HG02981 (cell line): Measurements from ENCODE around the gene KLHL40.

Source experiments
- ATAC-seq: cut with Tn5 transposase; IDR thresholded peaks from one replicate; pipeline ENCODE4 v1.9.1; 2021; ENCODE audit warnings: mild to moderate bottlenecking, moderate library complexity; ENCODE audit not compliant: unreplicated experiment

The KLHL40 gene

DNA sequence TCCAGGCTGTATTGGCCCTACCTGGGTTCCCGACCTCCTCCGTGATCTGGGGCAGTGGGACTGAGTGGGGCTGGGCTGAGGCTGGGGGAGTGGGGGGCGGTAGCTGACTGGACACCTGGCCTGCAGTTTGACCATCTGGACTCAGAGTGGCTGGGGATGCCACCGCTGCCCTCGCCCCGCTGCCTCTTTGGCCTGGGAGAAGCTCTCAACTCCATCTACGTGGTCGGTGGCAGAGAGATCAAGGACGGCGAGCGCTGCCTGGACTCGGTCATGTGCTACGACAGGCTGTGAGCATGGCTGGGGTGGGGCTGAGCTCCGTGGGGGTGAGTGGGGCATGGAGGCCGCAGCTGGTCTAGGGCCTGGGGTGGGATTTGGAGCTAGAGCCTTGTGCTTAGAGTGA is 2.7 kb downstream of the KLHL40 start:
- no peak for ATAC-seq

DNA sequence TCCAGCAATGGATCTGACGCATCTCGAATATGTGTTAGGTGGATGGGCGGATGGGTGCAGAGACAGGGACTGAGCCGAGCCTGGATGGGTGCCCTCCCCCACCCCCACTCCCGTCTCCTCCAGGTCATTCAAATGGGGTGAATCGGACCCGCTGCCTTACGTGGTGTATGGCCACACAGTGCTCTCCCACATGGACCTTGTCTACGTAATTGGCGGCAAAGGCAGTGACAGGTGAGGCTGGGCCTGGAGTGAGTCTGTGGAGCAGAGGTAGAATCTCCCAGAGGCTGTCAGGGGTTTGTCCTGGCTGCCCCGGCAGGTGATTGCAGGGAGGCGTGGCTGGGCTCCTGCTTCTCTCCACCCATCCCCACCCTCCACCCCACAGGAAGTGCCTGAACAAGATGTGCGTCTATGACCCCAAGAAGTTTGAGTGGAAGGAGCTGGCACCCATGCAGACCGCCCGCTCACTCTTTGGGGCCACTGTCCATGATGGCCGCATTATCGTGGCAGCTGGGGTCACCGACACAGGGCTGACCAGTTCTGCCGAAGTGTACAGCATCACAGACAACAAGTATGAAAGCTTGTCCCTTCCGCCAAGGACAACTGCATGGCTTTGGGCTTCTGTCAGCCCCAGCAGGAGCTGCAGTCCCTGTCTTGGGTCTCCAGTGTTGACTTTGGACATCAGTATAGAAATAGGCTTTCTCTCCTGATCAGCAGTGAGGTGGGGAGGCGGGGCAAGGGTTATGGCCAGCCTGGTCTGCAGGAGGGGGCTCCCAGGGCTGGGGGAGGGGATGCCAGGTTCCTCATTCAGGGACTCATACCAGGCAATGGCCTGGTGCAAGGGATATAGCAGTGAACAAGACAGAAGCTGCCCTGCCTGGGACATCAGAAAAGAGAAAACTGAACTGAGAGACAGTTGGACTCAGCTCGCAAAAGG is 3.4 kb downstream of the KLHL40 start:
- ATAC-seq = no peak

DNA sequence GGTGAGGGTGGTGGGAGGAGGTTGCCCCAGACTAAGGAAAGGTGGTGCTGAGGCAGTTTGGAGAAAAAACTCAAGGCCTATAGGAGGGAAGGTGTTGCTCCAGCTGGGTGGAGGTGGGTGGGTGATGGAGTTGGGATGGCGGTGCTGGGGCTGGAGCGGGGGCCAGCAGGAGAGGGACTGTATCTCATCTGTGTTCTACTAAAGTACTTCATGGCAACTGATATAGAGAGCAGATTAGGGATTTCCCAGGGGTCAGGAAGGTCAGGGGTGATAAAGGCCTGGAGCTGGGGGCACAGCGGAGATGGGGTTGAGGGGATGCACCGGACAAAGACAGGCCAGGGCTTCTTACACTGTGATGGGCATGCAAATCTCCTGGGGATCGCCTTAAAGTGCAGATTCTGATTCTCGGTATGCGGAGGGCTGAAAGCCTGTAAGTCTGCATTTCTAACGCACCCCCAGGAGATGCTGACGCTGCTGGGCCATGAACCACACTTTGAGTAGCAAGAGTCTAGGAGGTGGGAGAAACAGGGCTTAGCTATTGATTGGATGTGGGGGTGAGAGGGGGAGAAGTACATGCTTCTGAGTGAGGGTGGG is 4.2 kb downstream of the KLHL40 start:
- no peak for ATAC-seq

DNA sequence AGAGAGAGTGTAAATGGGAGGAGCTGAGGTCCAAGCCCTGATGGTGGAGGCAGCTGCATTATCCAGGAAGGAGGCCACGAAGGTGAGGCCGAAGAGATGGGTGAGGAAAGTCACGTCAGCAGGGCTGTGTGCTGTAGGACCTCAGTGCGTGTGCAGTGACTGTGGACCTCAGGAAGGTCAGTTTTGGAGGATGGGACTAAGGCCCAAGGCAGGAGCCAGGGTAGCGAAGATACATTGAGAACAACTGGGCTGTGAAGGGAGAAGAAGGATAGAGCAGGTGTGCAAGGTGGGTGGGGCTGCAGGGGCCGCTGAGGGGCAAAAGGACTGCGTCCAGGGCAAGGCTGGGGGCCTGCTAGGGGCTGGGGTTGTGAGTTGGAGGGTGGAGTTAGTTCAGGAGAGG is 4.9 kb downstream of the KLHL40 start:
- ATAC-seq = no peak

DNA sequence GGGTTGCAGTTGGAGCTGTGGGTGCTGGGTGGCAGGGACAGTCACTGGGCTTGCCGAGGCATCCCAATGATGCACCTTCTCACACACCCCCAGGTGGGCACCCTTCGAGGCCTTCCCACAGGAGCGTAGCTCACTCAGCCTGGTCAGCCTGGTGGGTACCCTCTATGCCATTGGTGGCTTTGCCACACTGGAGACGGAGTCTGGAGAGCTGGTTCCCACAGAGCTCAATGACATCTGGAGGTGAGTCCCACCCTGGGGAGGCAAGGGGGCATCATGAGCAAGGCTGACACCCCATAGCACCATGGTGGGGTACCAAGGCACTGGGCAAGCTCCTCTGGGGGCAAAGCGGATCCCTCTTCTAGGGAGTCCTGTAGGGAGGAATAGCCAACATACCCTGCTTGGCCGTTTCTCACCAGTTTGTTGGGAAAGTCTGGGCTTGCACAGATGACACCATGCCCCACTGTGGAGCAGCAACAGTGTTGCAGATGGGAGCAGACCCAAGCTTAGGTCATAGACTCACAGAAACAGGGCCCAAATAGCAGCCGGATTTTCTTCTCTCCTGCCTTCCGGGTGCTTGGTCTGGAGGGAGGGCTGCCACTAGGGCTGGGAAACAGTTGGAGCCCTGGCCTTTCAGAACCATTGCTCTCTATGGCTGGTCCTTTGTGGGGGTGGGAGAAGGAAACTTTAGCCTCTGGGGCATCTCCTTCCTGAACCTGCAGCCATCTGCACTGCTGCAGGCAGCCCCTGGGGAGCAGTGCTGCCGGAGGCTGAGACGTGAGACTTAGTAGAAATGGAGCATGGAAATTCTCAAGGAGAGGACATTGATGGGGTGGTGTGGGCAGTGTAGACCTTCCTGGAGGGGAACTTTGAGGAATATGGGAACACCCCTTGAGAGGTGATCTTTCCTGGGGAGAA is 5.7 kb downstream of the KLHL40 start:
- no peak for ATAC-seq

DNA sequence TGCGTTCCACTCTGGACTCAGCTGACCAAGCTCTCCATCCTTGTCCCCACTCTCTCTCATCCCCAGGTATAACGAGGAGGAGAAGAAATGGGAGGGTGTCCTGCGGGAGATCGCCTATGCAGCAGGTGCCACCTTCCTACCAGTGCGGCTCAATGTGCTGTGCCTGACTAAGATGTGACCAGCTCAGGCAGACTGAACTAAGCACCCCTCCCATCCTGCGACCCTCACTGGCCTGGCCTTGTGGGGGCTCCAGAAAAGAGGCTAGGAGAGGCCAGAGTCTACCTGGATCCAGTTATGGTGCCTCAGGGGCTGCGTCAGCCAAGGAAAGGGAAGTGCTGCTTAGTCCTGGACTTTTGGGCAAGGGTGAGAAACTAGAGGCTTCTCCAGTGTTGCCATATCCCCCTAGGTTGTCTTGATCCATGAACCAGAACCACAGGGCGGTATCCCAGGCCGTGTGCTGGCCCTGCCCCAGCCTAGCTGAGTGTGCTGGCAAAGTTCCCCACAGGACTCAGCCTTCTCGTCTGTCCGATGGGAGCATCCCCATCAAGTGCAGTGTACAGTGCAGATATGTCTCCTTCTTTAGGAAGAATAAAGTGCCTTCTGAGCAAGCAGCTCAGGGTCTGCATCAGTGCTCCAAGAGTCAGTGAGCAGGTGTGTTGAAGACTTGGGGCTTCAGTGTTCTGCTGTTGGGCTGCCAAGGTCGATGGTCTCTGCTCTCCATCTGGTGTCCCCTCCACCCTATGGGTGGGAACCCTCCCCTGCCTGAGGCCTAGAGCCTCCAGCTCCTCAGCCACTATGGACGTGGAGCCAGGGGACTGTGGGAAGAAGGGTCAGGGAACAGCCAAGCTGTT is 6.7 kb downstream of the KLHL40 start:
- ATAC-seq = no peak

DNA sequence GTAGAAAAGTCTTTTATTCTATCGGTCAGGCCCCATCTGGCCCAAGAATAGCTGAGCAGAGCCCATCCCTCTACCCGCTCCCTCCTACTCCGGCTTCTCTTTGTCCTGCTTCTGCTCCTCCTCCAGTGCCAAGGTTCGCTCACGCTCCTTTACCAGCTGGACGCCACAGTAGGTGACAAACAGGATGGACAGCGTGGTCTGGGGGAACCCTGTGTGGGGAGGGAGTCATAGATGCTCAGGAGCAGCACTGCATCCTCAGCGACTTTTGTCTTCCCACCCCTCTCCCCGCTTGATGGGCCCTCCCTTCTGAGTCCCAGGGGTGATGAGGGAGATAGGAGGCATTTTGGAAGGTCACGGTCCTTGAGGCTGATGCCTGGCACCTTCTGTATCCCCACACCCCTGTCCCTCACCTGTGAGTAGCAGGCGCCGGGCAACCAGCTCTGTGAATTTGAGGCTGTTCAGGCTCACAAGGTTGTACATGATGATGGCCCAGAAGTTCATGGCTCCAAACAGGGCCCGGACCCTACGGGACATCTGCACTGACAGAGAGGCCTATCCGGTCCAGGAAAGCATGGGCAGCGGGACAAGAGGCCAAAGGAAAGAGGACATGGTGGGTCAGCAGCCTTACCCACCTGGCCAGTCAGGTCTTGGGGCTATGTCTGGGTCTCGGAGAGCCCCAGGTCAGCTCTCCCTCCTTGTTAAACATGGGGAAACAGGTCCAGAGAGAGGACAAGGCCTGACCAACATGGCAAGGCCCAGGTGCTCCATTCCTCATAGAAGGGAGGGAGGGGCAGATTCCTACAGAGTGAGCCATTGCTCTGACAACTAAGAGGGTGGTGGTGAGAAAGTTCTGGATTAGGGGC is 7.6 kb downstream of the KLHL40 start:
- ATAC-seq = no peak

DNA sequence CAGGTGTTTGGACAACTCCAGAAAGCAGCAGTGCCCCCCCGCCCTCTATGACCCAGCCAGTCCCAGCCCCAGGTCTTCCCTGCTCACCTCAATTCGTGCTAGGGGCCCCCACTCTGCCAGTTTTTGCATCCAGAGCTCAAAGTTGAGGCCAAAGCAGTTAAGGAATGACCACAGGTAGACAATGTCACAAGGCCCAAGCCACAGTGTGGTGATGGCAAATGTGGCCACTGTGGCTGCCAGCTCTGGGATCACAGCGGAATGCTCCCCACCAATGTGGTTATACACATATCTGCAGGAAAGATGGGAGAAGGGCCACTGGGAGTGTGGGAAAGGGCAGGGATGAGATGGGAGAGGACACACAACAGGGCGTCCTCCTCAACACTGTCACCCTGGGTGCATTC is 8.2 kb downstream of the KLHL40 start:
- no peak for ATAC-seq

DNA sequence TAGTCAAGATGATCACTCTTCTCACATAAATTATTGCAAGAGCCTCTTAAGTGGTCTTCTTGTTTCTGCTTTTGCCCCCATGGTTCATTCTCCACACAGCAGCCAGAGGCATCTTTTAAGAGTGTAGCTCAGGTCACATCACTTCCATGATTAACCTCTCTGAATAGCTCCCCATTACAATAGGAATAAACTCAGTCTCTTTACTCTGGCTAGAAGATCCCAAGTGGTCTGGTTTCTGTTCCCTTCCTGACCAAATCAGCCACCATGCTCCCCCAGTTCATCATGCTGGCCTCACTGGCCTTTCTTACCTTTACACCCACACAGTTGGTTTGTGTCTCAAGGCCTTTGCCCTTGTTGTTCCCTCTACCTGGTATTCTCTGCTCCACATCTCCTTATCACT is 9.0 kb downstream of the KLHL40 start:
- ATAC-seq = no peak

DNA sequence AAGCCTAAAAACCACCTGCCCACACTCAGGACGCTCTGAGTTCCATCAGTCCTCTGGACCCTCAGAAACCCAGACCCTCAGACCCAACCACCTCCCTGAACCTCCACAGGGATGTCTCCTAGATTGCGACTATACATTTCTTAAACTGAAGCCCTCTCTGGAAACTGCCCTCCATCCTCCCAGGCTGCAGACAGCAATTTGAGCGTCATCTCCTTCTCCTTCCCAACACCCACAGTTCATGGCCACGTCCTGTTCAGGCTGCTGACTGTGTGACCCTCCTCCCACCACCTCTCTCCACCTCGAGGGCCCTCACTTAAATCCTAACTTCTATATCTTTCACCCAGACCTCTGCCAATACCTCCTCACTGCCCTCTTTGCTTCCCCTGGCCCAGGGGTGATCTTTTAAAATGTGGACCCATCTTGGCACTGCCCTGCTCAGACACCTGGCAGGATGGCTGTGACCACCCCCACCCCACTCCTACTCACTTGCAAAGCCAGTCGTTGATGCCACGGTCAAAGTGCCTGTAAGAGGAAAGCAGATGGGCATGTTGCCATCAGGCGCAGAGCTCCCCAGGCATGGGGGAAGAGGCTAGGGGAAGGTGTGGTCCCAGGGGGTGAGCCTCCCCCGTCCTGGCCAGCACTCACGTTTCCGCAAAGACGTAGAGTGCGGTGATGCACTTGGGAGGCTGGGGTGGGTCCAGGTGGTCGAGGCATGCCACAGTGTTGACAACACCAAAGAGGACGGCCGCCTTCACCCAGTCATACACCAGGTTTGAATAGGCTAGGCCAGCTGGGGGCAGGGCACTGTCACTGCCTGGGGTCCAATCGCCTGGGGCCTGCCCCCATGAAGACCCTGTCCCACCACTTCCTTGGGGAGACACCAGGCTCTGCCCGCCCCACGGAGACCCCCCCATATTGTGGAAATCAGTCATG is 11.3 kb downstream of the KLHL40 start:
- no peak for ATAC-seq

DNA sequence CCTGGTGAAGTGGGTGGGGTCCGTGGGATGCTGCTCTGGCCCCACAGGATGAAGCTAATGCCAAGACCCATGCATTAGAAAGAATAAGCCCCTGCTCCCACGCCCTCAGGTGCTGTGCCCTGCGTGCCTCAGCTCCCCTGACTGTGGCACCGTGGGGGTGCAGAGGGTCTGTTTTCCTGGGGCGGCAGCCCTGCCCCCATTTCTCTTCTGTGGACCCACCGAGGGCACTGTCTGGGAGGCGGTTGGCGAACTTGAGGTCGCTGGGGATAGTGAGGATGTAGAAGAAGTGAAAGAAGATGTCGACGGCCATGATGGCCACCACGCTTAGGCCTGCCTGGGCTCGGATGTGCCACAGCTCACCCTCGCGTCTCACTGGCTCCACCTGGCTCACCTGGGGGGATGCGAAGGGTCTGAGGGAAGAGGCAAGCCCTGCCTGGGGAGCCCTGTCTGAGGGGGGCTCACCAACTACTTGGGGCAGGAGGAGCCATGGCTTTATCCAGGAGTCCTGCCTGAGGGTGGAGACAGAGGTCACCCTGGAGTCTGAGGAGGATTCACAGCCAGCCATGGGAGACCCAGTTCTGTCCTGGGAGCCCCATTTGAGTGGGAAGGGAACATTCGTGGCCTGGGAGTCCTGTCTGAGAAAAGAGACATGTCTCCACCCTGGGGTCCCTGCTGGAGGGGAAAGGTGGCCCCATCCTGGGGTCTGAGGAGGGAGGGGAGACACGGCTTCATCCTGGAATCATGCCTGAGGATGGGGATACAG is 12.1 kb downstream of the KLHL40 start:
- ATAC-seq = no peak

DNA sequence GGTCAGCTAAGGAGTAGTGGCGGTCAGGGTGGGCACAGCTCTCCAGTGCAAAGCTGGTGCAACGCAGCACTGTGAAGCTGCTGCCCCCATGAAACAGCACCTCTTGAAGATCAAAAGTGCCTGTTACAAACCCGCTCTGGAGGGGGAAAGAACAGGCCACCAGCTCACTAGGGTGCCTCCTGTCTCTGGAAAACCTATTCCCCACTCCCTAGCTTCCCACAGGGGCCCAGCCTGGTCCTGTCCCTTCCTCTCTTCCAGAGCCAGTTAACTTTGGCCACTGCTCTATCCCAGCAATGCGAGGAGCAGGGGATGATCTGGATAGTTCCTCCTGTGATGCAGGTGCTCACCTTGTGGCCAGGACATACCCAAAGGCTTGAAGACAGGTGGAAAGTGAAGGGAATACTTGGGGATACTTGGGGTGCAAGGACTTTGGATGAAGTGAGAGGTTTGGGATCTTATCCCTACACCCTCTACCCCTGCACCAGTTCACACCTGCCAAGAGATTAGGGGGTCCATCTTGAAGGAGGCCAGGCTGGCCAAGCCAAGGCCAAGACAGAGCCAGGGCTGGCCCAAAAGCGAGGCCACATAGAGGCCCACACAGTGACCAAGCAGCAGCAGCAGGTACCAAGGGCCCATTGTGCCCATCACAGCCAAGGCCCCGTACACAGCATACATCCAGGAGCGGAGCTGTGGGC is 13.0 kb downstream of the KLHL40 start:
- no peak for ATAC-seq

DNA sequence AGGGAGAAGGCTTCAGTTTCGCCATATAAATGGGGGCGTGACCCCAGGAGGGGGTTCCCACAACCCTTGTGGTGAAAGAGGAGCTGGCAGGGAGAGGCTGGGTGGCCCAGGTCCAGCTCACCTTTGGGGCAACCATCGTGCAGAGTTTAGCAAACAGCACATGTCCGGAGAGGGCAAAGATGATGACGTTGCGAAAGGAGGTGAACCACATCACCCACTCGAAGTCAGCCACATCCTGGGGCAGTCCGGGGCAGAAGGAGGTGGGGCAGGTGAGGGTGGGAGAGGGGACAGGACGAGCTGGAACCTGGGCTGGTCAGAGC is 13.5 kb downstream of the KLHL40 start:
- ATAC-seq = no peak

DNA sequence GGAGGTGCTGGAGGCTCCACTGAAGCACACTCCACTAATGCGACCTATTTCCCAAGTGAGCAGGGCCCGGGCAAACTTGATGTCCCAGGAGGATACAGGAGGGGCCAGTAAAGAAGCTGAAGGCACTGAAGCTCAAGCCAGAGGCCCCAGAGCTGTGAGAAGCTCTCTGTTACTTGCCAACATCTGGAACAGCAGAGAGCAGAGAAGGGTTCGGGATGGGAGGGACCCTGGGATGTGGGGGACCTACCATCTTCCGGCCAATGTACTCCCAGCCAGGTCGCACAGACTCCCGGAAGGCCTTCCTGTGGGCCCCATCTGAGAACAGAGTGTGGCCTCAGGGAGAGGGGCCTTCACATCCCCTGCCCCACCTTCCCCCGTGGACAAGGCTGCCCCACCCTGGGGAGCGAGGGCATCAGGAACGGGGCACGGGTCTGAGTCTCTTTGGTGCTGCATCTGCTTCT is 14.2 kb downstream of the KLHL40 start:
- no peak for ATAC-seq

DNA sequence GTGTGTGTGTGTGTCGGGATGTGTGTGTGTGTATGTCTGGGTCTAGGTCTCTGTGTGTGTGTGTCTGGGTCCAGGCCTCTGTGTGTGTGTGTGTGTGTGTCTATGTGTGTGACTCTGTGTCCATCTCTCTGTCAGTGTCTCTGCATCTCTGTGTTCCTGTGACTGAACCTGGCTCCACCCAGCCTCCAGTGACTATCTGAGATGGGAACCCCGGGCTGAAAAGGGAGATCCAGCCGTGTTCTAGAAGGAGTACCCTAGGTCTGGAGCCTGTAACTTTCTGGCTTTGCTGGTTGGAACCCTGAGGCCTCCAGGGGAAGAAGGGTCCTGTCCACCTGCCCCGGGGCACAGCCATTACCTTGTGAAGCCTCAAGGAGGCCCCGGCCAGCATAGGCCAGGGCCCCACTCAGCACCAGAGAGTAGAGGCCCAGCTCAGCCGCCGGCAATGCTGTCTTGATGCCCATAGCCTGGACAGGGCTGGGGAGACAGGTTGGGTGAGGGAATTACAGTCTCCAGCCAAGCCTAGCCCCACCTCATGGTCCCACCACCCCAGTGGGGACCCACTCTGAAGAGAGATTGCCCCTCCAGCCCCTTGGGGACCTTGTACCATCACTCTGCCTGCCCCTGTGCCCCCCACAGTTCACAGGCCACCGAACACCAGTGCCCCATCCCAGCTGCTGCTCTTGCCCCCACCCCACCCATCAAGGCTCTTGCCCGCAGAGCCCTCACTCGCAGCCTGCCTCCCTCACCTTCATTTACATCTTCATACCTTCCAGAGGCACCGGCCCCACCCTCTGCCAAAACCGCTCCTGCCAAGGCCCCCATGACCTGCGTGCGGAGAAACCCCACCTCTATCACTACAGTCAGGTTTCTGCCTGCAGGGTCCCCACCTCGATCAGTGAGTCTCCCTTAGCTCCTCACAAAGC is 15.3 kb downstream of the KLHL40 start:
- no peak for ATAC-seq

DNA sequence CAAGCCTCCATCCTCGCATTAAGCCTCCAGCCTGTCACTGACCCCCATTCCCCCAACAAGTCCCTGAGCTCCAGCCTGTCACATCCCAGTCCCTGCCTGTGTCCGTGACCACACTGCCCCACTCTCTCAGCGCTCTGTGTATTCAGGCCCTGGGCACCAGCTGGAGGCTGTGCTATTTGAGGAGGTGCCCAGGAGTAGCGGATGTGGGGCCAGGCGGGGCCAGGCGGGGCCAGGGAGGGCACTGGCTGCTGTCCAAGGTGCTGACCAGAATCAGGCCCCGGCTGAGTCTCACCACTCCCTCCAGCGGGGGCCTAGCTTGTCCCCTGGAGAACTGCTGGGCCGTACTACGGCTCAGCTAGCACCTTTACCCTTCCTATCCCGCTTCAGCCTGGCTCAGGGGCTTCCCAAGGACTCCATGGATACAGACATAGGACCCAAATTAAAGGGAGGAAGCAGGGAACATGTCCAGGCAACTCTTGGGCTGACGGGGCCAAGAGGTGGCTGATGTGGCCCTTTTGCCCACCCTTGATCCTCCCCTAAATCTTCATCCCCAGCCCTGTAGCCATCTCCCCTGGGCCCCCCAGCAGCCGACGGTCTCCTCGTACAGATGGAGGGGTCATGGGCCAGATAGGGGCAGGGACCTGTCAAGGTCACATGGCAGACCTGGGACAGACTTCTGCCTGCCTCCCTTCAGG is 16.2 kb downstream of the KLHL40 start:
- no peak for ATAC-seq
